Left ventricle myocardium superior (tissue), 1 donor: Measurements from ENCODE around the gene OR2Z1. TPM values are rescaled to one million over a fixed set of nuclear protein-coding genes. Genes with fewer than 3 reads are reported as not detected.

Experiments
- ATAC-seq: fragments of 200-7000 bp; cut with Tn5 transposase; one replicate; pipeline ENCODE4 v1.9.1; 2020; ENCODE audit warnings: mild to moderate bottlenecking, moderate library complexity
- DNase-seq: peaks from one replicate; pipeline ENCODE4 v3.0.0-alpha.2; 2020
- intact Hi-C: fragments of 100-400 bp; cut with micrococcal nuclease; formaldehyde crosslinking; loops from one replicate; pipeline ENCODE4 v1.11.0; 2022
- long read RNA-seq: library from polyadenylated mRNA; unstranded; transcript quantifications from one replicate; pipeline ENCODE4 v2.0.0, GENCODE V29; 2021
- total RNA-seq: library from RNA; stranded (reverse); fragmentation: NEBNext Ultra II Directional; extraction: Animal tissue kit (Norgen Biotek cat#: 25700); gene quantifications from one replicate; pipeline ENCODE4 v1.2.1, GENCODE V29; 2021
- donor health status: DM: no; HTN: yes; CAD: no; lungs with severe emphysema.

Gene OR2Z1
- not detected for total RNA-seq
- long read RNA-seq = 0 reads

GRCh38 chr19:8721334-8721733, at the start of gene OR2Z1:
Gene OR2Z1, plus strand, starts transcription at chr19:8721634. Its CDS starts 9,395 bp downstream, at chr19:8731029.
- ATAC-seq (no peak), DNase-seq (no peak)
- intact Hi-C loops = no loop called here

- DNase-seq (no peak), ATAC-seq (no peak)
- intact Hi-C loops = no loop called here
Observed at GRCh38 chr19:8673276-8673891, 48.0 kb upstream of the OR2Z1 start.

- intact Hi-C loops = no loop called here
- DNase-seq (no peak), ATAC-seq (no peak)
Observed at GRCh38 chr19:8675066-8675465, 46.4 kb upstream of the OR2Z1 start.

- intact Hi-C loops = no loop called here
- no peak for ATAC-seq
- no peak for DNase-seq
Observed at GRCh38 chr19:8678244-8678807, 43.1 kb upstream of the OR2Z1 start.

- no peak for ATAC-seq
Observed at GRCh38 chr19:8680676-8681344, 40.6 kb upstream of the OR2Z1 start.

GRCh38 chr19:8681345-8682029, 39.9 kb upstream of the OR2Z1 start:
- ATAC-seq = no peak
- intact Hi-C loops = no loop called here
- DNase-seq = no peak

More at GRCh38 chr19:8680676-8681344, 40.6 kb upstream of the OR2Z1 start:
- intact Hi-C loops = no loop called here
- DNase-seq = no peak

GRCh38 chr19:8682472-8682871, 39.0 kb upstream of the OR2Z1 start:
- ATAC-seq = no peak
- DNase-seq = no peak
- intact Hi-C loops = no loop called here

GRCh38 chr19:8682931-8683330, 38.5 kb upstream of the OR2Z1 start:
- ATAC-seq = no peak
- no peak for DNase-seq
- intact Hi-C loops = no loop called here

GRCh38 chr19:8684001-8684902, 37.2 kb upstream of the OR2Z1 start:
- ATAC-seq (no peak), DNase-seq (no peak)
- intact Hi-C loops = no loop called here

- no peak for DNase-seq
- ATAC-seq = no peak
- intact Hi-C loops = no loop called here
Observed at GRCh38 chr19:8686549-8686948, 34.9 kb upstream of the OR2Z1 start.

- intact Hi-C loops = no loop called here
- no peak for DNase-seq
- no peak for ATAC-seq
Observed at GRCh38 chr19:8688930-8689329, 32.5 kb upstream of the OR2Z1 start.

- no peak for ATAC-seq
- no peak for DNase-seq
Observed at GRCh38 chr19:8690753-8691539, 30.5 kb upstream of the OR2Z1 start.

GRCh38 chr19:8695501-8695900, 25.9 kb upstream of the OR2Z1 start:
- DNase-seq (no peak), ATAC-seq (no peak)
- intact Hi-C loops = no loop called here

More at GRCh38 chr19:8690753-8691539, 30.5 kb upstream of the OR2Z1 start:
- intact Hi-C loops = no loop called here

- ATAC-seq = no peak
- intact Hi-C loops = no loop called here
Observed at GRCh38 chr19:8695911-8696310, 25.5 kb upstream of the OR2Z1 start.

GRCh38 chr19:8696993-8697392, 24.4 kb upstream of the OR2Z1 start:
- ATAC-seq (no peak), DNase-seq (no peak)
- intact Hi-C loops = no loop called here

More at GRCh38 chr19:8695911-8696310, 25.5 kb upstream of the OR2Z1 start:
- no peak for DNase-seq

GRCh38 chr19:8697671-8698432, 23.6 kb upstream of the OR2Z1 start:
- ATAC-seq (no peak), DNase-seq (no peak)
- intact Hi-C loops = no loop called here

- intact Hi-C loops = no loop called here
- ATAC-seq (no peak), DNase-seq (no peak)
Observed at GRCh38 chr19:8698433-8699063, 22.9 kb upstream of the OR2Z1 start, which contains the start of gene ACTL9. Gene ACTL9, minus strand, starts transcription at chr19:8698795. Its CDS starts 94 bp downstream, at chr19:8698701.
